ENCODE measurements around the gene CFAP74.

- TF ChIP-seq TCF7L2 (IDR thresholded peaks at IDR 0.05; ENCODE audit: borderline replicate concordance, low read depth, low read length) (no peak), CTCF (tag by site-specific recombination; IDR thresholded peaks at IDR 0.05) (no peak), MEIS1 (CRISPR knock-in tag; IDR thresholded peaks at IDR 0.05; ENCODE audit: borderline replicate concordance) (no peak), ZNF837 (tag by site-specific recombination; IDR thresholded peaks at IDR 0.05) (no peak), SETDB1 (IDR thresholded peaks at IDR 0.05; ENCODE audit: insufficient read length, low read length) (no peak), ZNF513 (tag by site-specific recombination; IDR thresholded peaks at IDR 0.05) (no peak)
Measured at GRCh38 chr1:1971688-1972087, 31.9 kb downstream of the CFAP74 start.
